KMS-11 (cell line): Measurements from ENCODE around the gene EPHA3.

ENCODE experiments used
- H2AFZ ChIP-seq: fragments of 200-600 bp; sonication (generic); 2 replicates; pipeline ENCODE4 v1.6.1; 2016; ENCODE audit warnings: antibody characterized with exemption, mixed run types, low read depth
- H3K27ac ChIP-seq: fragments of 200-600 bp; sonication (generic); 2 replicates; pipeline ENCODE4 v1.6.1; 2016; ENCODE audit warnings: mild to moderate bottlenecking, mixed run types
- H3K27me3 ChIP-seq: fragments of 200-600 bp; sonication (generic); 2 replicates; pipeline ENCODE4 v1.6.1; 2017; ENCODE audit warnings: mild to moderate bottlenecking, low read depth, mixed run types, moderate library complexity; ENCODE audit not compliant: insufficient read depth
- H3K36me3 ChIP-seq: fragments of 200-600 bp; sonication (generic); 2 replicates; pipeline ENCODE4 v1.6.1; 2017; ENCODE audit warnings: mild to moderate bottlenecking, mixed run types; ENCODE audit not compliant: insufficient read depth
- H3K4me1 ChIP-seq: fragments of 200-600 bp; sonication (generic); 2 replicates; pipeline ENCODE4 v1.6.1; 2016; ENCODE audit warnings: mild to moderate bottlenecking, low read depth, mixed run types; ENCODE audit not compliant: poor library complexity, severe bottlenecking
- H3K4me2 ChIP-seq: fragments of 200-600 bp; sonication (generic); 2 replicates; pipeline ENCODE4 v1.7.0; 2016; ENCODE audit warnings: mild to moderate bottlenecking, mixed run types
- H3K4me3 ChIP-seq: fragments of 200-600 bp; sonication (generic); IDR thresholded peaks from 2 replicates; pipeline ENCODE4 v1.6.1; 2017; ENCODE audit warnings: low read depth, low read length, mixed read lengths; ENCODE audit not compliant: insufficient read depth
- H3K79me2 ChIP-seq: fragments of 200-600 bp; sonication (generic); 2 replicates; pipeline ENCODE4 v1.6.1; 2016; ENCODE audit warnings: low read depth, mixed run types; ENCODE audit not compliant: insufficient read depth
- H3K9ac ChIP-seq: fragments of 200-600 bp; sonication (generic); 2 replicates; pipeline ENCODE4 v1.6.1; 2016; ENCODE audit warnings: mild to moderate bottlenecking, mixed run types
- H4K20me1 ChIP-seq: fragments of 200-600 bp; sonication (generic); 2 replicates; pipeline ENCODE4 v1.6.1; 2016; ENCODE audit warnings: mild to moderate bottlenecking, mixed run types; ENCODE audit not compliant: insufficient read depth
- TF ChIP-seq, protein P1 (sequence below): fragments of 200-600 bp; sonication (generic); conservative IDR thresholded peaks from 2 replicates; pipeline ENCODE4 v1.6.1; 2017; ENCODE audit warnings: low read depth, mild to moderate bottlenecking, antibody characterized with exemption, low read length, moderate library complexity, mixed read lengths

Gene EPHA3

DNA sequence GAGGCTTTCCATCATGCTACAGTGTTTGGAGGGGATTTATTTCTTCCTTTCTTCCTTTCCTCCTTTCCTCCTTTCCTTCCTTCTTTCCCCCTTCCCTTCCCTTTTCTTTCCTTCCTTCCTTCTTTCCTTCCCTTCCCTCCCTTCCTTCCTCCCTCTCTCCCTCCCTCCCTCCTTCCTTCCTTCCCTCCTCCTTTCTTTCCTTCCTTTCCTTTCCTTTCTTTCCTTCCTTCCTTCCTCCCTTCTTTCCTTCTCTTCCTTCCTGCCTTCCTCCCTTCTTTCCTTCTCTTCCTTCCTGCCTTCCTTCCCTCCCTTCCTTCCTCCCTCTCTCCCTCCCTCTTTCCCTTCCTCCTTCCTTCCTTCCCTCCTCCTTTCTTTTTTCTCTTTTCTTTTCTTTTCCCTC, 127.2 kb downstream of the EPHA3 start:
- no peak overlapping the region for H3K27ac ChIP-seq
- no peak overlapping the region for H3K4me3 ChIP-seq
- no peaks in the 10 kb centered on the region for H3K27me3 ChIP-seq
- TF ChIP-seq, protein P1, sequence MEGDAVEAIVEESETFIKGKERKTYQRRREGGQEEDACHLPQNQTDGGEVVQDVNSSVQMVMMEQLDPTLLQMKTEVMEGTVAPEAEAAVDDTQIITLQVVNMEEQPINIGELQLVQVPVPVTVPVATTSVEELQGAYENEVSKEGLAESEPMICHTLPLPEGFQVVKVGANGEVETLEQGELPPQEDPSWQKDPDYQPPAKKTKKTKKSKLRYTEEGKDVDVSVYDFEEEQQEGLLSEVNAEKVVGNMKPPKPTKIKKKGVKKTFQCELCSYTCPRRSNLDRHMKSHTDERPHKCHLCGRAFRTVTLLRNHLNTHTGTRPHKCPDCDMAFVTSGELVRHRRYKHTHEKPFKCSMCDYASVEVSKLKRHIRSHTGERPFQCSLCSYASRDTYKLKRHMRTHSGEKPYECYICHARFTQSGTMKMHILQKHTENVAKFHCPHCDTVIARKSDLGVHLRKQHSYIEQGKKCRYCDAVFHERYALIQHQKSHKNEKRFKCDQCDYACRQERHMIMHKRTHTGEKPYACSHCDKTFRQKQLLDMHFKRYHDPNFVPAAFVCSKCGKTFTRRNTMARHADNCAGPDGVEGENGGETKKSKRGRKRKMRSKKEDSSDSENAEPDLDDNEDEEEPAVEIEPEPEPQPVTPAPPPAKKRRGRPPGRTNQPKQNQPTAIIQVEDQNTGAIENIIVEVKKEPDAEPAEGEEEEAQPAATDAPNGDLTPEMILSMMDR, result no peak
- H3K4me2 ChIP-seq, result no peak overlapping the region
- no peak overlapping the region for H3K9ac ChIP-seq
- H4K20me1 ChIP-seq, result no peaks in the 10 kb centered on the region
- H3K79me2 ChIP-seq, result no peaks in the 10 kb centered on the region
- H3K36me3 ChIP-seq, result no peaks in the 10 kb centered on the region
- no peaks in the 10 kb centered on the region for H3K4me1 ChIP-seq
- H2AFZ ChIP-seq, result no peak overlapping the region

DNA sequence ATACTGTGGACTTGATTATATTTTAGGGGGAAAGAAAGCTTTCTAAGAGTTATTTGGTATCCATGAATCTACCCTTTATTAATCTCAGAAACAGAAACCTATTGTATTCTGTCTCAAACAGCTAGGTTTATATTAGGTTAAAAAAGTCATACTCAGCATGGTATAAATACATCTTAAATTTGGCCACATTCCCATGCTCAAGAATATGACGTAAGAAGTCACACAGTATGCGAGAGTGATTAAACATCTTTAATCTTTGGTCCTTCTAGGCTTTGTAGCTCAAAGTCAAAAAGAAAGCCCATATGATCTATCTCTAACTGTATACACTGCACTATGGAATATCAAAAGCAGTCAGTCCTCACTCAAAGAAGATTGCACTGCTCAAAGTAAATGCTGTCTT, 131.4 kb downstream of the EPHA3 start:
- TF ChIP-seq, protein P1, result no peak
- no peaks in the 10 kb centered on the region for H3K27me3 ChIP-seq
- H3K4me3 ChIP-seq, result no peak overlapping the region
- no peaks in the 10 kb centered on the region for H3K36me3 ChIP-seq
- no peak overlapping the region for H2AFZ ChIP-seq
- H3K27ac ChIP-seq, result no peak overlapping the region
- H3K4me1 ChIP-seq, result no peaks in the 10 kb centered on the region
- H3K4me2 ChIP-seq, result no peak overlapping the region
- H4K20me1 ChIP-seq, result no peaks in the 10 kb centered on the region
- H3K9ac ChIP-seq, result no peak overlapping the region
- no peaks in the 10 kb centered on the region for H3K79me2 ChIP-seq

DNA sequence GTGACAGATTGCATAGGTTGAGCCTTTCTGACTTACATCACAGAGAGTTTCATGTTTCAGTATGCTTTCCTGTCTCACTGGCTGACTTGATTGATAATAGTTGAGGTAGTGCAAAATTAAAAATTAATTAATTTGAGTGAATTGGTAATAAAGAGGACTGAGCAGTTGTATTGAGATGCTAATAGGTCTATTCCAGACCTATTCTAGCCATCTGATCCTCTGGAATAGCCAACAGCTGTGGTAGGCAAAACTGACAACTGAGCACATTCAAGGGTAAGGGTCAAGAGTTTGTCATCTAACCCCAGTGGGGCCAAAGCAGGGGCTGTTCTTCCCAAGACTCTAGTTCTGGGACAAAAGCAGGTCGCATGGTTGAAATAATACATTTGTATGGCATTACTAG, 132.4 kb downstream of the EPHA3 start:
- Histone ChIP-seq H3K9ac (no peak overlapping the region), H3K27me3 (no peaks in the 10 kb centered on the region), H3K36me3 (no peaks in the 10 kb centered on the region), H3K4me1 (no peaks in the 10 kb centered on the region), H3K4me3 (no peak overlapping the region), H3K79me2 (no peaks in the 10 kb centered on the region), H2AFZ (no peak overlapping the region), H3K4me2 (no peak overlapping the region), H4K20me1 (no peaks in the 10 kb centered on the region), H3K27ac (no peak overlapping the region)
- TF ChIP-seq, protein P1, result no peak

DNA sequence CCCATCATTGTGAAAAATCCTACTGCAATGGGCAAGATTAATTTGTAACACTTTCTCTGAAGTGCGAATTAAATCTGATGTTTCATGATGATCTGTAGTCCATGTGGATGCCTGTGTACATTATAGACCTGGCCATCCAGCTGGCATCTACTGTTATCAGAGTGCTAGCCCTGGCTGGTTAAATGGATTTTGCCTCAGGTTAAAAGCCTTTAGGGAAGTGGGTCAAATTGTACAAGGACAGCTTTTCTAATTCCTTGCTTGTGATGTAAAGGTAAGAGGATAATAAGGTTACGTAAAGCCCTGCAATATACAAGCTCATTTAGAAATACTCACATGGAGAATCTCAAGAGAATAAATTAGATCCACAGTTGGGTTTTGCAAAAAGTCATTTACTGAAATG, 138.2 kb downstream of the EPHA3 start:
- no peak overlapping the region for H3K27ac ChIP-seq
- H3K4me2 ChIP-seq, result no peak overlapping the region
- no peak overlapping the region for H3K4me3 ChIP-seq
- no peaks in the 10 kb centered on the region for H3K27me3 ChIP-seq
- H3K4me1 ChIP-seq, result no peaks in the 10 kb centered on the region
- no peak overlapping the region for H2AFZ ChIP-seq
- no peaks in the 10 kb centered on the region for H4K20me1 ChIP-seq
- no peak overlapping the region for H3K9ac ChIP-seq
- no peaks in the 10 kb centered on the region for H3K79me2 ChIP-seq
- TF ChIP-seq, protein P1, result no peak
- H3K36me3 ChIP-seq, result no peaks in the 10 kb centered on the region

DNA sequence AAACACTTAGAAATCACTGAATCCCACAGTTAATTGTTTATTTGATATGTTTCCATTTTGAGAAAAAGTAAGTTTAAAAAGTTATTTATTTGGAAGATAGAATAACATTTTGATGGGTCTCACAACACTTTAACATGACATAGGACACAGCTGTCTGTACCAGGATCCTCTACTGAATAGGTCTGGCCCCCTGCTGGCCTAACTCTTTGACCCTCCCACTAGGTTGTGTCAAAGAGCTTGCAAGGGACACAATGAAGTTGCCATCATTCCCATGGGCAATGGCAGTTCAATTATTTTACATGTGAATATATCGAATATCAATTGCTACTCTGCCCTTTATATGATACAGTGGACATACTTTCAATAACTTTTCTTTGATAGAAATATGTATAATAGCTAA, 138.9 kb downstream of the EPHA3 start:
- TF ChIP-seq, protein P1, result no peak
- no peak overlapping the region for H3K9ac ChIP-seq
- no peak overlapping the region for H3K4me2 ChIP-seq
- H3K79me2 ChIP-seq, result no peaks in the 10 kb centered on the region
- H4K20me1 ChIP-seq, result no peaks in the 10 kb centered on the region
- no peaks in the 10 kb centered on the region for H3K27me3 ChIP-seq
- H3K4me1 ChIP-seq, result no peaks in the 10 kb centered on the region
- no peaks in the 10 kb centered on the region for H3K36me3 ChIP-seq
- H3K27ac ChIP-seq, result no peak overlapping the region
- H2AFZ ChIP-seq, result no peak overlapping the region
- no peak overlapping the region for H3K4me3 ChIP-seq
